SK-N-MC (cell line): Measurements from ENCODE around the gene PPP1R37.

Experiments used
- EZH2 ChIP-seq: fragments of 200-600 bp; sonication (generic); IDR thresholded peaks from one replicate; pipeline ENCODE4 v1.6.1; 2017; ENCODE audit warnings: antibody characterized with exemption
- FOXP2 ChIP-seq: optimal IDR thresholded peaks from 2 replicates; pipeline ENCODE3; 2011; ENCODE audit warnings: mild to moderate bottlenecking, moderate library complexity; ENCODE audit not compliant: insufficient read depth; ENCODE audit errors: extremely low read length, control extremely low read depth
- POLR2AphosphoS5 ChIP-seq: IDR thresholded peaks from 2 replicates; pipeline ENCODE4 v1.6.1; 2012; ENCODE audit warnings: mild to moderate bottlenecking, low read depth, low read length, borderline replicate concordance

DNA sequence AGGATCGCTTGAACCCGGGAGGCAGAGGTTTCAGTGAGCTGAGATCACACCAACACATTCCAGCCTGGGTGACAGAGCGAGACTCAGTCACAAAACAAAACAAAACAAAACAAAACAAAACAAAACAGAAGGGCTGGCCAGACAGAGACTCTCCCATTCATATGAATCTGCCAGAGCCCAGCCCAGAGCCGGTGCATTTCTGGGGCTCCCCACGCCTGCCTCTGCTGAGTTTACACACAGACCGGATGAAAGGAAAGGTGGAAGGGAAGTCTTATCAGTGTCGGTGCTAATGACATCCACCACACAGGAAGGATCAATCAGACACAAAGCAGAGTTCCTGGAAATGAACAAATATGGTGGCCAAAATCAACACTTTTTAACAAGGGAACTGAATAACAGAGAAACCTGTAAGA lies 78.2 kb downstream of the PPP1R37 start:
- TF ChIP-seq EZH2 (no peak), POLR2AphosphoS5 (no peak), FOXP2 (no peak)
